ENCODE measurements around the gene QRICH2.

QRICH2 gene

DNA sequence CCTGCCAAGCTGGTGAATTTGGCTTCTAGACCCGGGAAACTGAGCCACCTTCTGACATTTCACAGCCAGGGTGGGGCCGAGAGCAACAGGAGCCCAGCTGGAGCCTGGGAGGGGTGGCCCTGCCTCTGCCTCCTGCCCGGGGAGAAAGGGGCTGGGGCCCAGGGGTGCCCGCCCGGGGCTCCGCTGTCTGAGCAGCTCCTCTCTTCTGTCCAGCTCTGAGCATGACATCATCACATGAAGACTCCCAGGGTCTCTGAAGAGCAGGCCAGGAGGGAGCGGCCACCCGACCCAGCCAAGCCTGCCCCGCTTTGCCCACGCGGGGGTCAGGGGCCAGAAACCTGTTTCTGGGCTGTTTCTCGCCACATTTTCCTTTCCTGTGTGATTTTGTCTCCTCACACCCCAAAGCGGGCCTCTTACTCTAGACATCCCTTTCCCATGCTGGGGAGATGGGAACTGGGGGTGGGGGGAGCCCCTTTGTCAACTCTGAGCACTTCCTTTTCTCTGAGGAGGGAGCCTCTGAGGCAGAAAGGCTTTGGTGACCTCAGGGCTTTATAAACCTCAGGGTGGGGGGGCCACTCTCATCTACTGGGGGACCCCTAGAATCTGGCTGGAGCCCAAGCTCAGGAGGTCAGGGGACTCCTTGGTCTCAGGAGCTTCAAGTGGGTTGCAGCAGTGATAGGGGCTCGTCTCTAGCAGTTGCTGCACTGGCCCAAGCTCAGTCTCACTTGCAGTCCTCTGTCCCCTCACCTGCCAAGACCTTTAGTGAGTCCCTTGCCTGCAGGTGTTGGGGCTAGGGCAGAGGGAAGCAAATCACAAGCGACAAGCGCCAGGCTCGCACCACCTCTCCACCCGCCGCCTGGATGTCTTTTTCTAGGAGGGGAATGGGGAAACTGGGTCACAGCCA, 35.3 kb downstream of the QRICH2 start:
- TF ChIP-seq, protein P1, sequence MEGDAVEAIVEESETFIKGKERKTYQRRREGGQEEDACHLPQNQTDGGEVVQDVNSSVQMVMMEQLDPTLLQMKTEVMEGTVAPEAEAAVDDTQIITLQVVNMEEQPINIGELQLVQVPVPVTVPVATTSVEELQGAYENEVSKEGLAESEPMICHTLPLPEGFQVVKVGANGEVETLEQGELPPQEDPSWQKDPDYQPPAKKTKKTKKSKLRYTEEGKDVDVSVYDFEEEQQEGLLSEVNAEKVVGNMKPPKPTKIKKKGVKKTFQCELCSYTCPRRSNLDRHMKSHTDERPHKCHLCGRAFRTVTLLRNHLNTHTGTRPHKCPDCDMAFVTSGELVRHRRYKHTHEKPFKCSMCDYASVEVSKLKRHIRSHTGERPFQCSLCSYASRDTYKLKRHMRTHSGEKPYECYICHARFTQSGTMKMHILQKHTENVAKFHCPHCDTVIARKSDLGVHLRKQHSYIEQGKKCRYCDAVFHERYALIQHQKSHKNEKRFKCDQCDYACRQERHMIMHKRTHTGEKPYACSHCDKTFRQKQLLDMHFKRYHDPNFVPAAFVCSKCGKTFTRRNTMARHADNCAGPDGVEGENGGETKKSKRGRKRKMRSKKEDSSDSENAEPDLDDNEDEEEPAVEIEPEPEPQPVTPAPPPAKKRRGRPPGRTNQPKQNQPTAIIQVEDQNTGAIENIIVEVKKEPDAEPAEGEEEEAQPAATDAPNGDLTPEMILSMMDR (IDR thresholded peaks at IDR 0.05; ENCODE audit: borderline replicate concordance, insufficient read depth, low read depth, low read length), result no peak
- peak overlapping the region; percentile 40 for H3K4me3 ChIP-seq (ENCODE audit: low read depth, low read length)

DNA sequence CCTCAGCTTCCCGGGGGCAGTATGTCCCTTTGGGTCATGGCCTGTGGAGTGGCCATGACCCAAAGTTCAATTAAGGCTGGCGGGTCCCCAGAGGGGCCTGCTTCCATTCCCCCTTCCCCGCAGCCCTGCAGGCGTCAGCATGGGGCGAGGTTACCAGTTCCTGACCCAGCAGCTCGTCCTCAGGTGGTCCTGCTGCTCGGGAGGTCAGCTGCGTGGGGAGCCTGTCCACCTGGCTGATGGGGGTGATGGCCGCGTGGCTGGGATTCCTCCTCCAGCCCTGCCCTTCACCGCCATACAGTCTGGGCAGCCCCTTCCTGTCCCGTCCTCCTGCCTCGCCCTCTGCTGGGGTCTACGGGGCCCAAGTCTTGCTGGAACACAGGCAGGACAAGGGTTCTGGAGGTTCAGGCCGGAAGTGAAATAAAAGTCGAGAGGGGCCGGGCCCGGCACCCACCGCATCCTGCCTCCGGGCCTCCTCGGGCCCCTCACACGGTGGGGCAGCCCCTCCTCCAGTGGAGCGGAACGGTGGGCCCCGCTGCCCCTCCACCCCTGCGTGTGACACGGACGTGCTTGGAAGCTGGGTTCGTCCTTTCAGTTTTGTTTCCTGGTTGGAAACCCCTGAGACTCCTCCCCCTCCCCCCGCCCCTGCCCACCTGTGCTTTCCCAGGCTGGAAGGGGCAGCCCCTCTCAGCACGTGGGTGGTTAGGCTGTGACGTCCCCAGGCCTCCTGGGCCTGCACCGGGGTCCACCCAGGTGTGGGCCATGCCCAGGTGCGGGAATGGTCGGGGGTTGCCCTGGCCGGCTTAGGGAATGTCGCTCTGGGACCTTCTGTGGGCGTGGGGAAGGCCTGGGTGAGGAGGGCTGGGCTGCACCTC, 36.2 kb downstream of the QRICH2 start:
- TF ChIP-seq, protein P1 (IDR thresholded peaks at IDR 0.05; ENCODE audit: borderline replicate concordance, insufficient read depth, low read depth, low read length), result no peak
- H3K4me3 ChIP-seq (ENCODE audit: low read depth, low read length), result peak overlapping the region; percentile 59

DNA sequence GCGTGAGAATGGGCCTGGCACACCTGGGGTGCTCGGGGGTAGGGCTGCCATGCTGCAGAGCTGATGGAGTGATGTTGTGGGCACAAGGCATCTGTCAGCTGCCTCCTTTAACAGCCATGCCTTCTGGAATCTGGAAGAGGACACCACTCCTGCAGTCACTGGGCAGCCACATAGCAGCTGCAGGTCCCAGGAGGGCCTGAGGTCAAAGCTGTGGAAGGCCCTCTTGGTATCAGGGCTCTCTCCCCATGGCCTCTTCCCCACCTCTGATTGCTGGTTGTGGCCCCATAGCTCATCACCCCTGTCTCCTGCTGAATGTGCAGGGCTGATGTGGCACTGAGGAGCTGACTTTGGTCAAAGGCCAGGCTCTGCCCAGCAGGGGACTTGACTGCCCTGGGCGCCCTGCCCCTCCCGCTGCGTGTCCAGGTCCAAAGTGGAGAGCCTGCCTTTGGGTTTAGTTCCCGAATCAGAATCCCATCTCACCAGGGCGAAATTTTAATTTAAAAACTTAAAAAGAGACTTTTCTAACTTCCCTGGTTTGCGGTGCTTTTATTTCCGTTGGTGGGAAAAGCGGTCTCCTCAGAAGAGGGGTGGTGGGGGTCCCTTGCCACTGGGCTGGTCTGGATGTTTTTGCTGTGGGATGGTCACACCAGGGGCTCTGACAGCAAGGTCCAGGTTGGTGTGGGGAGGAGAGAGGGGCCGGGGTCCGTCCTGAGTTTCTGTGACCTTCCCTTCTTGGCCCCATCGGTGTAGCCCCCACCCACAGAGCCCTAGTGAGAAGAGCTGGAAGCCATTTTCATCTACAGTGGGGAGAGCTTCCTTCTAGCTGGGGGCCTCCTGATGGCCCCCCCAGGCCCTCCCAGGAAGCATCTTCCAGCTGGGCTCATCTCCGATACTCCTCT, 37.1 kb downstream of the QRICH2 start:
- TF ChIP-seq, protein P1 (IDR thresholded peaks at IDR 0.05; ENCODE audit: borderline replicate concordance, insufficient read depth, low read depth, low read length), result no peak
- H3K4me3 ChIP-seq (ENCODE audit: low read depth, low read length), result peak overlapping the region; percentile 59

DNA sequence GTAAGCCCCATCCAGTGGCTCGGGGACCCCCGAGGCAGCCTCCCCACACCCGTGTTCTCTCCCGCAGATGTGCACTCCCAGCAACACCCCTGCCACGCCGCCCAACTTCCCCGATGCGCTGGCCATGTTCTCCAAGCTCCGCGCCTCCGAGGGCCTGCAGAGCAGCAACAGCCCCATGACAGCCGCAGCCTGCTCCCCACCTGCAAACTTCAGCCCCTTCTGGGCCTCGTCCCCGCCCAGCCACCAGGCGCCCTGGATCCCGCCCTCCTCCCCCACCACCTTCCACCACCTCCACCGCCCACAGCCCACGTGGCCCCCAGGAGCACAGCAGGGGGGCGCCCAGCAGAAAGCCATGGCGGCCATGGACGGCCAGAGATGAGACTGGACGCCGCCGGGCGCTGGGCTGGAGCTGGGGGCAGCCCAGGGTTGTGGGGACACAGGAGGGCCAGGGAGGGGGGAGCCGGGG, 37.9 kb downstream of the QRICH2 start:
- TF ChIP-seq, protein P1 (IDR thresholded peaks at IDR 0.05; ENCODE audit: borderline replicate concordance, insufficient read depth, low read depth, low read length), result no peak
- peak overlapping the region; percentile 70 for H3K4me3 ChIP-seq (ENCODE audit: low read depth, low read length)

DNA sequence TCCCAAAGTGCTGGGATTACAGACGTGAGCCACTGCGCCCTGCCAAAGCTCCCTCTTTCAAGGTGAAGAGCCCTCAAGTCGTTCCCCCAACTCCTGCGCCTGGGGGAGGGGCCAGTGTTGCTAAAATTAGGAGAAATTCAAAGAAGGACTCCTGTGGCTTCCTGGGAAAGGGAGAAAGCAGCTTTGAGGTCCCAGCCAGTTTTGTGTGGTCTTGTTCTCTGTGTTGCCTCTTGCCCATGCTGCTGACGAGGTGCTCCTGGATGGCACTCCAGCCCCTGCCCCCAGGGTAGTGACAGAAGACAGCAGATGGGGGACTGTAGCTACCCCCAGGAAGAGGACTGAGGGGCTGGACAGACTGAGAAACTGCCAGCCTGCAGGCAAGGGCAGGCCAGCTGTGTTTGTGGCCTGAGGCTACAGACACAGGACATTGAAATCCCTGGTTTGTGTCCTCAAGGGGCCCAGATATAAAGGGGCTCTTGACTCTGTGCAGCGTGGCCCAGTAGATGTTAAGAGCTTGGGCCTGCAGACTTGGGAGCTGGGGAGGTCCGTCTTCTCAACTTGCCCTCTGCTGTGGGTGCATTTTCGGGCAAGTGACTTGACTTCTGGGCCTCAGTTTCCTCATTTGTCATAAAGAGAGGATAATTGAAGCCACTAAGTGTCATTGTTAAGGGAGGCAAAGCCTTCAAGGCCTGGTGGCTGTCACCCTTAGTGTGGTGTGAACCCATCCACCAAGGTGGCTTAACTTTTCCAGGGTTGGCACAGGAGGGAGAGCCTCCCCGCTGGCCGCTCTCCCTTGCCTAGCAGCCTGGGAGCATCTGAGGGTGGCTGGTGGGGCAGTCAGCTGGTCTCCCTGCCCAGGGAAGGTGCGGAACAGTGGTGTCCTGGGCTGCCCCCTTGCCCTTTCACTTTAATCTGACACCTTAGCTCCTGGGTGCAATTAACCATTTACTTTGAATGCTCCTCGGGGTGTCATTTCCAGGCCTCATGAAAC, 38.8 kb downstream of the QRICH2 start:
- TF ChIP-seq, protein P1 (IDR thresholded peaks at IDR 0.05; ENCODE audit: borderline replicate concordance, insufficient read depth, low read depth, low read length), result no peak
- peak overlapping the region; percentile 70 for H3K4me3 ChIP-seq (ENCODE audit: low read depth, low read length)

All from GM12875 (cell line).